DMS53 (cell line): ENCODE measurements around the gene BOLA1.
"Not testable (repeated sequence)": the region's sequence is repeated elsewhere in the genome, so short reads cannot be mapped to it uniquely, and the experiment has no call there.

Source experiments
- DNase-seq: peaks from one replicate; lab custom pipeline; 2025; lab: John Stamatoyannopoulos, UW

BOLA1 gene

DNA sequence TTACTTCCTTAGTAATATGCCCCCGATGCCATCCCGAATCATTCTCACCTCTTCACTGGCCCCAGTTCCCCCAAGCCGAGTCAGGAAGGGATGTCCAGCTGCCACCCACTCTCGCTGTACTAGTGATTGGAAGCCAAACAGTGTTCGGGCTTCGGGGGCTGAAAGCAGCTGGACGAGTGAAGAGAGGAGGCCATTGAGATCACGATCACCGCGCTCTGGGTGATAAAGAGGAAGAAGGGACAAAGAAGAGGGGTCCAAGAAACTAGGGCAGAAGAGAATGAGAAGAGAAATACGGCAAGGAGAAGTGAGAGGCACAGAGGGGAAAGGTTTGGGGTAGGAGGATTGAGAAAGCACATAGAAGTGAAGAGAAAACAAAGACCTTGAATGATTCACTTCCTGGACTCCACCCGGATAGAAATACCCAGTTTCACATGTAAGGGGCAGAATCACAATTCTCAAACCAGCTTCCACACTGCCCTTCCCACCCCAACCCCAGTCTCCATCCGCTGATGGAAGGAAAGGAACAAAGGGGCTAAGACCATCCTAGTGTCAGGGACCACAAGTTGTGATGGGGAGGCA is 31.9 kb downstream of the BOLA1 start:
- no peak for DNase-seq

GRCh38 chr1:149932474-149932873 is 33.1 kb downstream of the BOLA1 start:
- no peak for DNase-seq

- no peak for DNase-seq
These were observed 33.8 kb downstream of the BOLA1 start for GRCh38 chr1:149933208-149933607.

- no peak for DNase-seq
These were observed 35.0 kb downstream of the BOLA1 start for GRCh38 chr1:149934356-149934755.

DNA sequence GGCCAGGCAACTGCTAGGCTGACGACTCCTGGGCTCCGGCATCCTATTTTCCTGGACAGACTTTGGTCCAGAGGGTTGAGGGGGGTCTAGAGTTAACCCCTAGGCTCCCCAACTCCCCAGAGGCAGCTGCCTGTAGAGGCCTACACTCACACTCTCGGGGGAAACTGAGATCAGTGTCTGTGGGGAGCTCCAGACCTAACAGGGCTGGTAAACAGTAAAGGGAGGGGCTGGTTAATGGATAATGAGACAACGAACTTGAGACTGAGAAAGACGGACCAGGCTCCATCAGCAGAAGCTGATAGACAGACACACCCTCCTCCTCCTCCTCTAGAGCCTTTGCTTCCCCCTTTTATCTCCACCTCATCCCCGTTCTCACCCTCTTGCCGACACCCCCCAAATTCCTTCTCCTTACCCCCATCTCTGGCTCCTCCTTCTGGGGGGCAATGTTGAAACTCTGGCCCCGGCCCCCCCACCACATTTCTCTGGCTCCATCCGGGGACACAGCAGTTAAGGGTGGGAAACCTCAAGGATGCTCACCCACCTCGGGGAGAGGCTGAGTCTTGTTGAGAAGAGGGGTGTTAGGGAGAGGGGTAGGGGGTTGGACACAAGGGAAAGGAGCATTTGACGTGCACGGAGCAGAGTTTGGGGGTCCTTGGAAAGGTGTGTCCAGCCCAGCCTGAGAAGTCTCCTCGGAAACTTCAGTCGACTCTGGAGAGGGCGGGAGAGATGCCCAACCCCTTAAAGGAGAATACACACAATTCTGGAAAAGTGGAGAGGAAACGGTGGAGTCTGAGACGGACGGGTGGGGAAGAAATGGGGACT is 37.0 kb downstream of the BOLA1 start, which contains the start of gene MTMR11:
TSS of gene MTMR11 (minus strand) at position 710 of the 822 bp plus-strand sequence. CDS start at position 478, 232 bp downstream.
- peak; percentile 60 for DNase-seq

- DNase-seq: peak; percentile 81
These were observed 37.8 kb downstream of the BOLA1 start for GRCh38 chr1:149936992-149937705.

- DNase-seq: no peak
These were observed 38.4 kb downstream of the BOLA1 start for GRCh38 chr1:149937759-149938158.

GRCh38 chr1:149938668-149939003 is 39.3 kb downstream of the BOLA1 start:
- not testable (repeated sequence) for DNase-seq

- DNase-seq: no peak
These were observed 41.1 kb downstream of the BOLA1 start for GRCh38 chr1:149940427-149940826.

- peak; percentile 12 for DNase-seq
These were observed 42.8 kb downstream of the BOLA1 start for GRCh38 chr1:149942207-149942606.

DNA sequence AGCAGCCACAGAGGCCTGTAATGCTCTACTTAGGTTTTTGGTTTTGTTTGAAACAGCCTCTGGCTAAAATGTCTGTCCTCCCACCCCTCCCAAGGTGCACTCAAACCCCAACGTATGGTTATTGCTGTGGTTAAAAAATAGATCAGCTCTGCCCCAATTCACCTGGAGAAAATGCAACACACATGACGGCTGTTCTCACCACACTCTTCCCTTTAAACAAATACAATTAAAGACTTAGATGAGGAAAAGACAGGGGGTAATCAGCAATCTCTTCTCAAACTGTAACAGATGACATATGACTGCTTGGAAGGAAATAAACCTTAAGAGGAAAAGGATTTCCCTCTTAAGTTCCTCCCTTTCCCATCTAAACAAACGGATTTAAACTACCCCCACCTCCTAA is 43.5 kb downstream of the BOLA1 start:
- no peak for DNase-seq

DNA sequence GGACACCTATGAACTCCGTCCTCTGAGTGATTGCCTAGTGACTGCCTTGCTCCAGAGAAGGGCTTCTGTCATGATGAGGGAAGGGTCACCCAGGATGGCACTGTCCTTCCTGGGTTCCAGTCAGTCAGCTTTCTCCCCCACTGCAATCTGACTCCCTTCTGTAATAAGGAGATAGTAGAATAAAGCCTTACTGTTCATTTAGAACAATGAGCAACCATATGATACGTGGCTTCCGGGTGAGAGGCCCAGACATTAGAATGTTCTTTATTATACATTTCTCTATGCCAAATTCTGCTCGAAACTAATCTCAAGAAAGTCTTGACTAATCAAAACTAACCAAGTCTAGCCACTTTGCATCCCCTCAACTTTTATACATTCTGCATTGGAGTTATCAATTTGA is 45.8 kb downstream of the BOLA1 start:
- no peak for DNase-seq

DNA sequence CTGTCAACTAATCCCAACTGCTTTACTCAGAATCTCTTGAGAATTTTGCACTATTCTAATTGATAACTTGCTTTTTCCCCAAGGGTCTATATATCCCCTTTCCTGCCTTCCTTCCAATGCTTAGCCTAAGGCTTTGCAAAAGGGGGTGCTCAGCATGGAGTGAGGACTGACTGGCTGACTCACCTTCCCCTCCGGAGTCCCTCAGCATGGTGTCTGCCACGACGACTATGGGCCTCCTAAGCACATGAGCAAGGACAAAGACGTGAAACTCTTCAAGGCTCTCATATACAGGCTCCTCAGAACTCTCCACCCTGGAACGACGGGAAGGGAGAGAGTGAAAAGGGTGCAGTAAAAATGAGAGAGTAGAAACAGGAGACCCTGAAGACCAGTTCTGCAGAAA is 50.5 kb downstream of the BOLA1 start:
- no peak for DNase-seq
